A549 (cell line): ENCODE data around the gene CCDC187. TPM values are rescaled to one million over a fixed set of nuclear protein-coding genes. Genes with fewer than 3 reads are reported as not detected.

Source experiments
- ATAC-seq, 2 experiments: fragments of 200-7000 bp in 1 of 2; fragments of >200 bp in 1 of 2; cut with Nextera tagmentation in 1 of 2; cut with Tn5 transposase in 1 of 2; 3 replicates each; pipeline versions ENCODE4 v1.8.0 to v1.9.1; 2018 to 2020; ENCODE audit warnings: mild to moderate bottlenecking in 1 of 2, moderate library complexity in 1 of 2
- CTCF ChIA-PET: fragments of 300-600 bp; sonication (Branson Sonifier 250); formaldehyde crosslinking; extraction: SDS; loops from one replicate; lab custom pipeline; 2021; ENCODE audit warnings: antibody characterized with exemption, inconsistent platforms; lab: Yijun Ruan, JAX
- POLR2A ChIA-PET: fragments of 350-600 bp; formaldehyde crosslinking; extraction: SDS; loops from one replicate; lab custom pipeline; 2021; ENCODE audit warnings: antibody characterized with exemption, inconsistent platforms; lab: Yijun Ruan, JAX
- DNase-seq, 2 experiments: peaks; one replicate each; pipeline versions ENCODE4 v3.0.0 to v3.0.0-alpha.2; 2011 to 2016; ENCODE audit warnings: low read depth in 1 of 2, low spot score in 1 of 2
- FAIRE-seq: peaks from 2 replicates; lab custom pipeline; 2011; peaks lifted over from hg19 to GRCh38; lab: Jason Lieb, UNC
- H3K27ac ChIP-seq, 2 experiments: fragments of >200 bp; sonication (Bioruptor Twin); formaldehyde crosslinking; 3 replicates each; pipeline ENCODE4 v1.5.1; 2016 to 2017
- H3K4me1 ChIP-seq: fragments of >200 bp; sonication (Bioruptor Twin); formaldehyde crosslinking; 3 replicates; pipeline ENCODE4 v1.6.1; 2016
- H3K4me2 ChIP-seq: fragments of >200 bp; sonication (Bioruptor Twin); formaldehyde crosslinking; 3 replicates; pipeline ENCODE4 v1.6.1; 2016
- H3K4me3 ChIP-seq: fragments of >200 bp; sonication (Bioruptor Twin); formaldehyde crosslinking; 3 replicates; pipeline ENCODE4 v1.5.1; 2016
- H3K9me3 ChIP-seq: fragments of >200 bp; sonication (Bioruptor Twin); formaldehyde crosslinking; 3 replicates; pipeline ENCODE4 v1.6.1; 2016
- CBX8 ChIP-seq: fragments of 200-600 bp; sonication (generic); IDR thresholded peaks from 2 replicates; pipeline ENCODE4 v1.6.1; 2016
- CEBPB ChIP-seq, 2 experiments: fragments of >200 bp in 1 of 2; sonication (Bioruptor Twin) in 1 of 2; formaldehyde crosslinking in 1 of 2; IDR thresholded peaks; 2 replicates each; pipeline ENCODE4 v1.6.1; 2012 to 2016
- CHD4 ChIP-seq: fragments of 200-600 bp; sonication (generic); IDR thresholded peaks from 2 replicates; pipeline ENCODE4 v1.6.1; 2016; ENCODE audit warnings: antibody characterized with exemption, mild to moderate bottlenecking, borderline replicate concordance
- EHF ChIP-seq: fragments of 250-450 bp; sonication (Bioruptor Pico); IDR thresholded peaks from 2 replicates; pipeline ENCODE4 v1.5.0; 2020; ENCODE audit warnings: mild to moderate bottlenecking
- FOSB ChIP-seq: fragments of 250-450 bp; sonication (Bioruptor Pico); IDR thresholded peaks from 2 replicates; pipeline ENCODE4 v1.5.0; 2020; ENCODE audit warnings: mild to moderate bottlenecking, moderate library complexity
- GATA3 ChIP-seq: IDR thresholded peaks from 2 replicates; pipeline ENCODE4 v1.6.1; 2012; ENCODE audit warnings: borderline replicate concordance
- HEYL ChIP-seq: fragments of 250-450 bp; sonication (Bioruptor Pico); IDR thresholded peaks from 2 replicates; pipeline ENCODE4 v1.8.0; 2021; ENCODE audit warnings: mild to moderate bottlenecking, moderate library complexity
- HOXB5 ChIP-seq: fragments of 250-450 bp; sonication (Bioruptor Pico); IDR thresholded peaks from 2 replicates; pipeline ENCODE4 v1.5.0; 2020; ENCODE audit warnings: mild to moderate bottlenecking, moderate library complexity
- JUN ChIP-seq, 2 experiments: fragments of >200 bp; sonication (Bioruptor Twin); formaldehyde crosslinking; IDR thresholded peaks; 2 replicates in 1 of 2; 3 replicates in 1 of 2; pipeline ENCODE4 v1.6.1; 2016 to 2017
- JUNB ChIP-seq: fragments of >200 bp; sonication (Bioruptor Twin); formaldehyde crosslinking; IDR thresholded peaks from 2 replicates; pipeline ENCODE4 v1.6.1; 2016
- KDM1A ChIP-seq: fragments of 200-600 bp; sonication (generic); IDR thresholded peaks from 2 replicates; pipeline ENCODE4 v1.6.1; 2016; ENCODE audit warnings: low read depth, mild to moderate bottlenecking
- KDM5A ChIP-seq: fragments of 200-600 bp; sonication (generic); IDR thresholded peaks from 2 replicates; pipeline ENCODE4 v1.6.1; 2016; ENCODE audit warnings: antibody characterized with exemption, mild to moderate bottlenecking
- MYC ChIP-seq: IDR thresholded peaks from 2 replicates; pipeline ENCODE4 v1.6.1; 2012; ENCODE audit warnings: mild to moderate bottlenecking, inconsistent platforms, low read length, improper control_type of control experiment, borderline replicate concordance
- NPAS2 ChIP-seq: fragments of 250-450 bp; sonication (Bioruptor Pico); IDR thresholded peaks from 2 replicates; pipeline ENCODE4 v1.8.0; 2022; ENCODE audit warnings: mild to moderate bottlenecking, moderate library complexity, borderline replicate concordance
- NR3C1 ChIP-seq: fragments of >200 bp; sonication (Bioruptor Twin); formaldehyde crosslinking; IDR thresholded peaks from 3 replicates; pipeline ENCODE4 v1.6.1; 2017
- PBX3 ChIP-seq: IDR thresholded peaks from 2 replicates; pipeline ENCODE4 v1.6.1; 2012
- RAD21 ChIP-seq, 2 experiments: fragments of >200 bp in 1 of 2; sonication (Bioruptor Twin) in 1 of 2; formaldehyde crosslinking in 1 of 2; IDR thresholded peaks in 1 of 2; conservative IDR thresholded peaks in 1 of 2; 2 replicates in 1 of 2; 3 replicates in 1 of 2; pipeline ENCODE4 v1.6.1; 2012 to 2018; ENCODE audit warnings: inconsistent platforms in 1 of 2
- RFX5 ChIP-seq: fragments of 450-650 bp; IDR thresholded peaks from 2 replicates; pipeline ENCODE4 v1.7.1; 2014; ENCODE audit warnings: antibody characterized with exemption, mild to moderate bottlenecking, moderate library complexity
- TFCP2L1 ChIP-seq: fragments of 250-450 bp; sonication (Bioruptor Pico); IDR thresholded peaks from 2 replicates; pipeline ENCODE4 v1.5.0; 2021; ENCODE audit warnings: mild to moderate bottlenecking
- TP53 ChIP-seq: fragments of 250-450 bp; sonication (Bioruptor Pico); IDR thresholded peaks from 2 replicates; pipeline ENCODE4 v1.5.0; 2021; ENCODE audit warnings: mild to moderate bottlenecking, moderate library complexity
- USF2 ChIP-seq: fragments of 450-650 bp; IDR thresholded peaks from 2 replicates; pipeline ENCODE4 v1.6.1; 2014; ENCODE audit warnings: antibody characterized with exemption
- WGBS: methylation state at CpG from one replicate; pipeline ENCODE4 v1.1.6; 2017; ENCODE audit errors: missing lambda C conversion rate; 5-methylcytosine and 5-hydroxymethylcytosine counted together
- polyA plus RNA-seq, 4 experiments: library from polyadenylated mRNA; depleted of rRNA in 3 of 4; stranded (reverse); fragments of >200 nt; fragmentation: RNase III in 1 of 4; extraction: RNeasy Plus Mini Kit Qiagen cat#74134 plus additional on column Dnase treatment in 1 of 4; gene quantifications; 2 replicates in 3 of 4; 3 replicates in 1 of 4; pipeline ENCODE4 v1.2.3, GENCODE V29; 2011 to 2017
- TF ChIP-seq, protein P1 (sequence below): fragments of >200 bp; sonication (Bioruptor Twin); formaldehyde crosslinking; IDR thresholded peaks from 2 replicates; pipeline ENCODE4 v1.6.1; 2016
- TF ChIP-seq, protein P2 (sequence below): fragments of 250-450 bp; sonication (Bioruptor Pico); IDR thresholded peaks from 2 replicates; pipeline ENCODE4 v1.5.0; 2021; ENCODE audit warnings: mild to moderate bottlenecking, moderate library complexity, borderline replicate concordance
- TF ChIP-seq, protein P3 (sequence below): fragments of >200 bp; sonication (Bioruptor Twin); formaldehyde crosslinking; IDR thresholded peaks from 3 replicates; pipeline ENCODE4 v1.5.1; 2016

CCDC187 gene
- polyA plus RNA-seq, 2 of the 4 experiments (the other 2 are of a cell fraction): under 0.01 TPM; not detected in 1

DNA sequence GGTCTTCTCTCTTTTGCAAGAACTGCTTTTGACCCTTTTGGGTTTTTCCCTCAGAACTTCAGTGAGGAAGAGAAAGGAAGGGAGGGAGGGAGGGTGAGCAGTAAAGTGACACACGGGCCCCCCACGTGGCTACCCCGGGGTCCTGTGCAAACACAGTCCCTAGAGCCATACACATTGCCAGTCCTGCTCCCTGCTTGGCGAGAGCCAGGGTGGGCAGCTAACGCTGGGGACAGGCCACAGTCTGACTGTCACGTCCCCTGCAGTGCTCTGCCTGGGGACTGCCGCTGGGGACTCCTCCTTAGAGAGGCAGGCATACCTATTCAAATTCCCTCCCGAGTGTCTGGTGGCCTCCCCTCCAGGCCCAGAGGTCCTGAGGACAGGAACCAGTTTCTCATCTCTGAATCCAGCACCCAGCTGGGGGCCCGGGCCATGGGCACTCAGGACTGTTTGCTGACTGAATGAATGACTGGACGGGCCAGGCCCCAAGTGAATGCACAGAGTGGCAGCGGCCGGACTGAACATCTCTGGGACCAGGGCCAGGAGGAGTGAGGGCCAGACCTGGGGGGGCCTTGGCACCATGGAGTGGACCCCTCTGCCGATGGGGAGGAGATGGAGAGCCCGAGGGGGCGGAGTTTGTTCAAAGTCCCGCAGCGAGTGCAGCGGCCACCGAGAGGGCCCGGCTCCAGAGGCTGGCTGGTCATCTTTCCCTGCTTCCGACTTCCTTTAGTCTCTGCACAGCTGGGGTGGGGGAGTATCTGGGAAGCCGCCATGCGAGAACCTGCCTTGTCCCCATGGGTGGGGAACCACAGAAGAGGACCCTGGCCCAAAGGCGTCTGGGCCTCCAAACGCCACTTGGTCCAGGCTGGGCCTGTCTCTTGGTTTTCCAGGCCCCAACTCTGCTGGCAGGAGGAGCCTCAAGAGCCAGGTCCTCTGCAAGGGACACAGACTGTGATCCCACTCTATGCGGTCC lies 5.8 kb downstream of the CCDC187 start:
- ChIA-PET CTCF (interaction anchor here (2.3 to 3.5 kb wide), 2 partner anchors 14 kb away, joined by 17 to 23 read pairs; no protein-coding TSS in a partner anchor), POLR2A (no interaction called here)
- 77% methylated on average over 24 of the region's 26 CpGs for WGBS
- no peak for TF ChIP-seq USF2
- no peak for TF ChIP-seq JUN (IDR thresholded peaks at IDR 0.05)
- no peak for TF ChIP-seq TP53 (CRISPR knock-in tag)
- TF ChIP-seq, protein P1, sequence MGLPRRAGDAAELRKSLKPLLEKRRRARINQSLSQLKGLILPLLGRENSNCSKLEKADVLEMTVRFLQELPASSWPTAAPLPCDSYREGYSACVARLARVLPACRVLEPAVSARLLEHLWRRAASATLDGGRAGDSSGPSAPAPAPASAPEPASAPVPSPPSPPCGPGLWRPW: no peak
- TF ChIP-seq, protein P2, sequence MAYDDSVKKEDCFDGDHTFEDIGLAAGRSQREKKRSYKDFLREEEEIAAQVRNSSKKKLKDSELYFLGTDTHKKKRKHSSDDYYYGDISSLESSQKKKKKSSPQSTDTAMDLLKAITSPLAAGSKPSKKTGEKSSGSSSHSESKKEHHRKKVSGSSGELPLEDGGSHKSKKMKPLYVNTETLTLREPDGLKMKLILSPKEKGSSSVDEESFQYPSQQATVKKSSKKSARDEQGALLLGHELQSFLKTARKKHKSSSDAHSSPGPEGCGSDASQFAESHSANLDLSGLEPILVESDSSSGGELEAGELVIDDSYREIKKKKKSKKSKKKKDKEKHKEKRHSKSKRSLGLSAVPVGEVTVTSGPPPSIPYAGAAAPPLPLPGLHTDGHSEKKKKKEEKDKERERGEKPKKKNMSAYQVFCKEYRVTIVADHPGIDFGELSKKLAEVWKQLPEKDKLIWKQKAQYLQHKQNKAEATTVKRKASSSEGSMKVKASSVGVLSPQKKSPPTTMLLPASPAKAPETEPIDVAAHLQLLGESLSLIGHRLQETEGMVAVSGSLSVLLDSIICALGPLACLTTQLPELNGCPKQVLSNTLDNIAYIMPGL (CRISPR knock-in tag): no peak
- no peak for TF ChIP-seq HOXB5 (CRISPR knock-in tag)
- TF ChIP-seq EHF (CRISPR knock-in tag): no peak
- no peak for TF ChIP-seq JUNB
- no peak for TF ChIP-seq CHD4
- TF ChIP-seq RFX5: no peak
- TF ChIP-seq NR3C1: no peak
- TF ChIP-seq TFCP2L1 (CRISPR knock-in tag): no peak
- no peaks in the 10 kb centered on the region for H3K9me3 ChIP-seq
- DNase-seq (no peak), FAIRE-seq (no peak), ATAC-seq (no peak)
- no peak overlapping the region for H3K27ac ChIP-seq
- H3K4me3 ChIP-seq: no peak overlapping the region
- no peak overlapping the region for H3K4me2 ChIP-seq
- H3K4me1 ChIP-seq: no peaks in the 10 kb centered on the region

DNA sequence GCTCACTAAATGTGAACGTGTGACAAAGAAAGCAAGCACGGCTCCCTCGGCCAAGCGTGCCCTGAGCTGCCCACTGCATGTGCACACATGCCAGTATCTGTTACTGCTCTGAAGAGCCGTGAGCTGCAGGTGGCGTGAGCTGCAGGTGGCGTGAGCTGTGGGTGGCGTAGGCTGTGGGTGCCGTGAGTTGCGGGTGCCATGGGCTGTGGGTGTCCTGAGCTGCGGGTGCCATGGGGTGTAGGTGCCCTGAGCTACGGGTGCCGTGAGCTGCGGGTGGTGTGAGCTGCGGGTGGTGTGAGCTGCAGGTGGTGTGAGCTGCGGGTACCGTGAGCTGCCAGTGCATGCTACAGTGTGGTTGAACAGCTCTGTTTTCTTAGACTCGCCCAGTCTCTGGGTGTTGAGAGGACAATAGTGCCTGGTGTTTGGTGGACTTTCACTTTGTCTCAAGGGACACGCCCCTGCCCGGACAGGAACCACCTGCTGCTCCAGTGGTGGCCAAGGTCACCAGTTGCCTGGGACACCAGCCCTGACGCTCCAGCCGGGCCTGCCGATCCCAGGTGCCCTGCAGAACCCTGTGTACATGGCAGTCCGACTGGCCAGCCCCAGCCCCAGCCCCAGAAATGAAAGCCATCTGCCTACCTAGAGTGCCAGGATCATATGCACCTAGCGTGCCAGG lies 6.7 kb downstream of the CCDC187 start:
- POLR2A ChIA-PET: no interaction called here
- no peak for TF ChIP-seq PBX3
- TF ChIP-seq RAD21 (conservative IDR thresholded peaks at IDR 0.05 in 1 of 2, IDR thresholded peaks at IDR 0.05 in 1 of 2): no peak
- TF ChIP-seq, protein P3, sequence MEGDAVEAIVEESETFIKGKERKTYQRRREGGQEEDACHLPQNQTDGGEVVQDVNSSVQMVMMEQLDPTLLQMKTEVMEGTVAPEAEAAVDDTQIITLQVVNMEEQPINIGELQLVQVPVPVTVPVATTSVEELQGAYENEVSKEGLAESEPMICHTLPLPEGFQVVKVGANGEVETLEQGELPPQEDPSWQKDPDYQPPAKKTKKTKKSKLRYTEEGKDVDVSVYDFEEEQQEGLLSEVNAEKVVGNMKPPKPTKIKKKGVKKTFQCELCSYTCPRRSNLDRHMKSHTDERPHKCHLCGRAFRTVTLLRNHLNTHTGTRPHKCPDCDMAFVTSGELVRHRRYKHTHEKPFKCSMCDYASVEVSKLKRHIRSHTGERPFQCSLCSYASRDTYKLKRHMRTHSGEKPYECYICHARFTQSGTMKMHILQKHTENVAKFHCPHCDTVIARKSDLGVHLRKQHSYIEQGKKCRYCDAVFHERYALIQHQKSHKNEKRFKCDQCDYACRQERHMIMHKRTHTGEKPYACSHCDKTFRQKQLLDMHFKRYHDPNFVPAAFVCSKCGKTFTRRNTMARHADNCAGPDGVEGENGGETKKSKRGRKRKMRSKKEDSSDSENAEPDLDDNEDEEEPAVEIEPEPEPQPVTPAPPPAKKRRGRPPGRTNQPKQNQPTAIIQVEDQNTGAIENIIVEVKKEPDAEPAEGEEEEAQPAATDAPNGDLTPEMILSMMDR: no peak
- no peak for TF ChIP-seq RFX5
- no peak for TF ChIP-seq NPAS2 (CRISPR knock-in tag)
- no peak for TF ChIP-seq FOSB (CRISPR knock-in tag)
- no peak for TF ChIP-seq KDM1A
- TF ChIP-seq CEBPB (IDR thresholded peaks at IDR 0.05): no peak
- TF ChIP-seq HEYL (CRISPR knock-in tag): no peak
- TF ChIP-seq GATA3: no peak
- TF ChIP-seq MYC: no peak
- no peak for TF ChIP-seq CHD4
- TF ChIP-seq KDM5A: no peak
- TF ChIP-seq CBX8: no peak
- no peak for TF ChIP-seq USF2
- 63% methylated on average over 19 of the region's 25 CpGs for WGBS
- no peak overlapping the region for H3K4me3 ChIP-seq
- H3K27ac ChIP-seq: no peak overlapping the region
- DNase-seq: no peak
- no peak for FAIRE-seq
- ATAC-seq: peak; percentile 21 to 34; a peak in 2 of 6 replicates
- H3K4me2 ChIP-seq: no peak overlapping the region
- no peaks in the 10 kb centered on the region for H3K9me3 ChIP-seq
- H3K4me1 ChIP-seq: no peaks in the 10 kb centered on the region
- CTCF ChIA-PET: interaction anchor here (1.0 to 2.3 kb wide), 6 partner anchors 13 to 159 kb away, joined by 3 to 17 read pairs (median 4); no protein-coding TSS in a partner anchor
